Measurements from ENCODE around the gene ZNF256.

- no peak for TF ChIP-seq CTCF (IDR thresholded peaks at IDR 0.05 in 2 of 3, conservative IDR thresholded peaks at IDR 0.05 in 1 of 3; ENCODE audit: insufficient read depth in 2 of 3, low read depth in 1 of 3, low read length in 3 of 3)
- TF ChIP-seq NBN (IDR thresholded peaks at IDR 0.05; ENCODE audit: low read depth) = no peak
Measured at GRCh38 chr19:57941593-57941992, 5.9 kb downstream of the ZNF256 start.

All from K562 (cell line).